ENCODE results near the gene KCNA5. TPM values are rescaled to one million over a fixed set of nuclear protein-coding genes. Genes with fewer than 3 reads are reported as not detected.

KCNA5 gene
- total RNA-seq (2016; rRNA removed; fragmentation: Illumina TruSeq; extraction: Trizol), result not detected in 2 replicates
- not detected in 2 replicates for total RNA-seq (2016; cell fraction: cytosol; rRNA removed; fragmentation: Illumina TruSeq; extraction: Trizol; ENCODE audit: low read depth)
- total RNA-seq (2016; cell fraction: insoluble cytoplasmic fraction; rRNA removed; fragmentation: Illumina TruSeq; extraction: Trizol), result not detected in 2 replicates
- total RNA-seq (2016; cell fraction: membrane; rRNA removed; fragmentation: Illumina TruSeq; extraction: Trizol), result not detected in 2 replicates
- not detected in 2 replicates for total RNA-seq (2016; cell fraction: nucleus; rRNA removed; fragmentation: Illumina TruSeq; extraction: Trizol)
- polyA plus RNA-seq (2011; rRNA removed), result not detected in 2 replicates
- polyA plus RNA-seq (2011; cell fraction: cytosol; rRNA removed), result not detected in 2 replicates
- polyA plus RNA-seq (2011; cell fraction: nucleus; rRNA removed), result not detected in 2 replicates
- polyA plus RNA-seq (2012), result not detected in 2 replicates
- not detected in 2 replicates for polyA plus RNA-seq (2016; cell fraction: cytosol; fragmentation: Illumina TruSeq; extraction: Trizol; ENCODE audit: low read depth)
- not detected in 2 replicates for polyA plus RNA-seq (2016; cell fraction: insoluble cytoplasmic fraction; fragmentation: Illumina TruSeq; extraction: Trizol; ENCODE audit: low read depth)
- polyA plus RNA-seq (2016; cell fraction: membrane; fragmentation: Illumina TruSeq; extraction: Trizol; ENCODE audit: low read depth), result not detected in 2 replicates
- not detected in 2 replicates for polyA plus RNA-seq (2016; cell fraction: nucleus; fragmentation: Illumina TruSeq; extraction: Trizol; ENCODE audit: insufficient read depth, low read depth)
- polyA minus RNA-seq (2011; rRNA and poly(A)+ RNA removed; ENCODE audit: low replicate concordance), result not detected in 2 replicates
- polyA minus RNA-seq (2011; cell fraction: cytosol; rRNA and poly(A)+ RNA removed), result not detected in 2 replicates
- polyA minus RNA-seq (2011; cell fraction: nucleus; rRNA and poly(A)+ RNA removed), result not detected in 2 replicates
- not detected for Bru-seq, nascent RNA
- not detected for BruChase-seq, experiment 1, labeled RNA remaining after a 6-hour chase
- not detected for BruChase-seq, experiment 2, labeled RNA remaining after a 2-hour chase
- long read RNA-seq, experiment 1, result 0 reads
- long read RNA-seq, experiment 2, result 0 reads

DNA sequence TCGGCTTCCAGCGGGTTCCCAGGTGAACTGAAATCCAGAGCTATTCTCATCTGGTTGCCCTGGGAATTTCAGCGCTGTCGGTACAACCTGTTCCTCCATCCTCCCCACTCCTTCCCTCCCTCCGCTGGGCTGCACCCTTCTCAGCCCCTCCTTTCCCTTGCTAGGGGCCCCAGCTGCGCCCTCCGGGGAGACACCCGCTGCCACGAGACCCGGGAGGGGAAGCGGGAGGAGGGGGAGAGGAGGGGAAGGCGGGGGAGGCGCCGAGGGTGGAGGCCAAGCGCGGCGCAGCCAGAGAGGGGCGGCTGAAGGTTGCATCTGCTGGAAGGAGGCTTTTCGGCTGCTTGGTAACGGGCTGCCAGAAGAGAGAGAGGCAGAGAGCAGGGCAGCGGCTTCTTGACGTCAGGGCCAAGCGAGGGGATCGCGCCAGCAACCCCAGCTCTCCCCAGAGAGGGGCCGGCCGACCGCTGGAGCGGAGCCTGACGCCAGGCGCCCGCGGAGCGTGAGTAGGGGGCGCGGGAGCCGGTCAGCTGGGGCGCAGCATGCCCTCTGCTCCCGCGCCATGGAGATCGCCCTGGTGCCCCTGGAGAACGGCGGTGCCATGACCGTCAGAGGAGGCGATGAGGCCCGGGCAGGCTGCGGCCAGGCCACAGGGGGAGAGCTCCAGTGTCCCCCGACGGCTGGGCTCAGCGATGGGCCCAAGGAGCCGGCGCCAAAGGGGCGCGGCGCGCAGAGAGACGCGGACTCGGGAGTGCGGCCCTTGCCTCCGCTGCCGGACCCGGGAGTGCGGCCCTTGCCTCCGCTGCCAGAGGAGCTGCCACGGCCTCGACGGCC is at the start of gene KCNA5:
TSS of gene KCNA5 (plus strand) at position 291 of the 831 bp plus-strand sequence. CDS start at position 560, 269 bp downstream.
- no peak for ATAC-seq
- peaks cover 1 to 19% of the 10 kb centered on the region in 2 experiments; a peak in 3 of 5 replicates for H3K27me3 ChIP-seq (ENCODE audit: control insufficient read depth in 1 of 2, insufficient read depth in 2 of 2, low read length in 2 of 2)
- no peaks in the 10 kb centered on the region for H3K36me3 ChIP-seq (replicated peaks in 1 of 2; ENCODE audit: control insufficient read depth in 1 of 2, insufficient read depth in 2 of 2, low read length in 2 of 2)
- no peak for TF ChIP-seq MED8 (CRISPR knock-in tag; IDR thresholded peaks at IDR 0.05; ENCODE audit: insufficient replicate concordance)
- TF ChIP-seq SAP130 (CRISPR knock-in tag; IDR thresholded peaks at IDR 0.05; ENCODE audit: low read depth), result no peak
- no peak for TF ChIP-seq CHD2 (IDR thresholded peaks at IDR 0.05; ENCODE audit: low read depth, low read length)
- TF ChIP-seq REL (CRISPR knock-in tag; conservative IDR thresholded peaks at IDR 0.05), result no peak
- TF ChIP-seq IKZF4 (CRISPR knock-in tag; IDR thresholded peaks at IDR 0.05; ENCODE audit: borderline replicate concordance, low read depth, not compliant biosample characterization), result no peak
- no peak for TF ChIP-seq MIER3 (CRISPR knock-in tag; IDR thresholded peaks at IDR 0.05; ENCODE audit: borderline replicate concordance)
- no peak for TF ChIP-seq KAT8 (CRISPR knock-in tag; IDR thresholded peaks at IDR 0.05)
- no peak for TF ChIP-seq ZNF512B (CRISPR knock-in tag; IDR thresholded peaks at IDR 0.05; ENCODE audit: borderline replicate concordance)
- TF ChIP-seq, protein P1, sequence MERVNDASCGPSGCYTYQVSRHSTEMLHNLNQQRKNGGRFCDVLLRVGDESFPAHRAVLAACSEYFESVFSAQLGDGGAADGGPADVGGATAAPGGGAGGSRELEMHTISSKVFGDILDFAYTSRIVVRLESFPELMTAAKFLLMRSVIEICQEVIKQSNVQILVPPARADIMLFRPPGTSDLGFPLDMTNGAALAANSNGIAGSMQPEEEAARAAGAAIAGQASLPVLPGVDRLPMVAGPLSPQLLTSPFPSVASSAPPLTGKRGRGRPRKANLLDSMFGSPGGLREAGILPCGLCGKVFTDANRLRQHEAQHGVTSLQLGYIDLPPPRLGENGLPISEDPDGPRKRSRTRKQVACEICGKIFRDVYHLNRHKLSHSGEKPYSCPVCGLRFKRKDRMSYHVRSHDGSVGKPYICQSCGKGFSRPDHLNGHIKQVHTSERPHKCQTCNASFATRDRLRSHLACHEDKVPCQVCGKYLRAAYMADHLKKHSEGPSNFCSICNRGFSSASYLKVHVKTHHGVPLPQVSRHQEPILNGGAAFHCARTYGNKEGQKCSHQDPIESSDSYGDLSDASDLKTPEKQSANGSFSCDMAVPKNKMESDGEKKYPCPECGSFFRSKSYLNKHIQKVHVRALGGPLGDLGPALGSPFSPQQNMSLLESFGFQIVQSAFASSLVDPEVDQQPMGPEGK (CRISPR knock-in tag; IDR thresholded peaks at IDR 0.05), result no peak

More for the DNA sequence above, at the start of gene KCNA5:
- intact Hi-C loops (cut with micrococcal nuclease; ENCODE audit: unreplicated experiment), result no loop called here
- in situ Hi-C loops (cut with HindIII; ENCODE audit: extremely low pct_ligation_motif_present, low pct_unique_long_range_greater_than_20kb), result no loop called here
- ChIA-PET POLR2A (no interaction called here), CTCF (ENCODE audit: low intra/inter-chr PET ratio, low total read pairs) (no interaction called here)
- H3K4me2 ChIP-seq (ENCODE audit: low read depth, low read length), result no peak within 1 kb of the TSS
- no TSS peak for BruUV-seq (replicated peaks)
- no peaks in the 10 kb centered on the region for H3K9me3 ChIP-seq (ENCODE audit: low read length)
- no peaks in the 10 kb centered on the region for H3K79me2 ChIP-seq (ENCODE audit: insufficient read depth, low read length)
- no peak within 1 kb of the TSS for H3K9ac ChIP-seq (ENCODE audit: insufficient read depth, low read depth, low read length)
- no peak within 1 kb of the TSS for H2AFZ ChIP-seq (ENCODE audit: low read length)
- H3K27ac ChIP-seq (ENCODE audit: extremely low read length, insufficient read depth, low read length), result no peak within 1 kb of the TSS
- FAIRE-seq (no peak), DNase-seq (ENCODE audit: low spot score) (no peak)
- no peak within 1 kb of the TSS for H3K4me3 ChIP-seq (replicated peaks in 1 of 3; ENCODE audit: insufficient read depth in 1 of 3, low read depth in 2 of 3, low read length in 3 of 3)
- H4K20me1 ChIP-seq (ENCODE audit: insufficient read depth, low read length), result no peaks in the 10 kb centered on the region
- H3K4me1 ChIP-seq (ENCODE audit: insufficient read depth, low read length), result no peaks in the 10 kb centered on the region
- WGBS (ENCODE audit: low lambda C conversion rate), result 7% methylated on average over 6 of the region's 68 CpGs

Measured in HepG2 (cell line).